ENCODE results near the gene TAB2. TPM values are rescaled to one million over a fixed set of nuclear protein-coding genes. Genes with fewer than 3 reads are reported as not detected.

Gene TAB2
- total and polyA plus RNA-seq, 2 experiments from 2014 or later = 19.8 to 59.2 TPM

- H3K36me3 ChIP-seq (ENCODE audit: insufficient read depth) = no peaks in the 10 kb centered on the region
- H3K27ac ChIP-seq (ENCODE audit: low read depth) = no peak overlapping the region
- no peak overlapping the region for H2AFZ ChIP-seq
- H4K20me1 ChIP-seq (replicated peaks; ENCODE audit: insufficient read depth) = peaks cover 30% of the 10 kb centered on the region; the same call in 1 of the 2 replicates
- Mint-ChIP-seq H3K27ac (no peak overlapping the region), H3K36me3 (ENCODE audit: low read depth) (no peaks in the 10 kb centered on the region), H3K4me1 (peaks cover 65% of the 10 kb centered on the region), H3K9me3 (no peaks in the 10 kb centered on the region), H3K4me3 (no peak overlapping the region), H3K27me3 (ENCODE audit: insufficient read depth, low read depth, poor library complexity) (no peaks in the 10 kb centered on the region)
- no peak overlapping the region for H3K4me2 ChIP-seq
- peaks cover 73% of the 10 kb centered on the region for H3K4me1 ChIP-seq (ENCODE audit: insufficient read depth)
- H3K4me3 ChIP-seq = no peak overlapping the region
- ATAC-seq = no peak
- DNase-seq (ENCODE audit: low spot score) = no peak
- no peaks in the 10 kb centered on the region for H3F3A ChIP-seq (replicated peaks; ENCODE audit: low read depth)
- H3K27me3 ChIP-seq (ENCODE audit: insufficient read depth) = no peaks in the 10 kb centered on the region
- H3K79me2 ChIP-seq (replicated peaks; ENCODE audit: insufficient read depth) = peaks cover 100% of the 10 kb centered on the region
- TF ChIP-seq ZNF462 (CRISPR knock-in tag; IDR thresholded peaks at IDR 0.05) (no peak), ZNF114 (CRISPR knock-in tag; IDR thresholded peaks at IDR 0.05) (no peak), REST (IDR thresholded peaks at IDR 0.05; ENCODE audit: unreplicated experiment) (no peak), EZH2 (IDR thresholded peaks at IDR 0.05; ENCODE audit: low read depth, unreplicated experiment) (no peak), POLR2AphosphoS5 (IDR thresholded peaks at IDR 0.05; ENCODE audit: low read depth) (no peak), CREB1 (CRISPR knock-in tag; IDR thresholded peaks at IDR 0.05; ENCODE audit: low read depth) (no peak), STAT1 (IDR thresholded peaks at IDR 0.05; ENCODE audit: unreplicated experiment) (no peak)
- H3K9me2 ChIP-seq (ENCODE audit: insufficient read depth) = no peaks in the 10 kb centered on the region
Observed at GRCh38 chr6:149327638-149328037, 10.1 kb downstream of the TAB2 start.
